Osteocyte (in vitro differentiated cells): ENCODE results near the gene ZBTB17. TPM values are rescaled to one million over a fixed set of nuclear protein-coding genes. Genes with fewer than 3 reads are reported as not detected.
A peak's percentile ranks its signal among the peaks of the same experiment; 100 is the strongest.

ENCODE experiments used
- DNase-seq: peaks from one replicate; pipeline ENCODE4 v3.0.0; 2021; ENCODE audit warnings: mixed read lengths; ENCODE audit not compliant: unreplicated experiment; ENCODE audit errors: extremely low spot score
- H3K27ac Mint-ChIP-seq: one replicate; pipeline ENCODE4 v1.8.0; 2021; ENCODE audit warnings: mild to moderate bottlenecking, mixed read lengths; ENCODE audit not compliant: unreplicated experiment
- H3K27me3 Mint-ChIP-seq: one replicate; pipeline ENCODE4 v1.8.0; 2021; ENCODE audit warnings: mixed read lengths; ENCODE audit not compliant: unreplicated experiment
- H3K36me3 Mint-ChIP-seq: one replicate; pipeline ENCODE4 v1.8.0; 2021; ENCODE audit warnings: mixed read lengths; ENCODE audit not compliant: unreplicated experiment
- H3K4me1 Mint-ChIP-seq: one replicate; pipeline ENCODE4 v1.8.0; 2021; ENCODE audit warnings: mixed read lengths; ENCODE audit not compliant: unreplicated experiment
- H3K4me3 Mint-ChIP-seq: one replicate; pipeline ENCODE4 v1.8.0; 2021; ENCODE audit warnings: mild to moderate bottlenecking, moderate library complexity, mixed read lengths; ENCODE audit not compliant: unreplicated experiment
- H3K9me3 Mint-ChIP-seq: one replicate; pipeline ENCODE4 v1.8.0; 2021; ENCODE audit warnings: mixed read lengths; ENCODE audit not compliant: unreplicated experiment
- CTCF ChIP-seq: fragments of 200-600 bp; sonication (generic); IDR thresholded peaks from 2 replicates; pipeline ENCODE4 v1.5.0; 2021; ENCODE audit warnings: antibody characterized with exemption, mild to moderate bottlenecking, moderate library complexity
- total RNA-seq: library from RNA; stranded (reverse); gene quantifications from 2 replicates; pipeline ENCODE4 v1.2.1, GENCODE V29; 2021

The ZBTB17 gene
- total RNA-seq, 1 donor from 2014 or later: 37.2 TPM

- no peaks in the 10 kb centered on the region for H3K27me3 Mint-ChIP-seq
- H3K9me3 Mint-ChIP-seq: no peaks in the 10 kb centered on the region
- H3K4me3 Mint-ChIP-seq: no peak overlapping the region
- peaks cover 47% of the 10 kb centered on the region for H3K4me1 Mint-ChIP-seq
- no peak for TF ChIP-seq CTCF
- H3K36me3 Mint-ChIP-seq: peaks cover 8% of the 10 kb centered on the region
- no peak for DNase-seq
- peak overlapping the region; percentile 75 for H3K27ac Mint-ChIP-seq
These were observed 11.8 kb downstream of the ZBTB17 start for GRCh38 chr1:15963968-15964648.

- Mint-ChIP-seq H3K27me3 (no peaks in the 10 kb centered on the region), H3K27ac (peak overlapping the region; percentile 75), H3K4me3 (no peak overlapping the region), H3K4me1 (peaks cover 53% of the 10 kb centered on the region), H3K9me3 (no peaks in the 10 kb centered on the region), H3K36me3 (peaks cover 8% of the 10 kb centered on the region)
- no peak for DNase-seq
- TF ChIP-seq CTCF: no peak
These were observed 12.4 kb downstream of the ZBTB17 start for GRCh38 chr1:15963363-15963967.

GRCh38 chr1:15962671-15963362 lies 13.1 kb downstream of the ZBTB17 start:
- Mint-ChIP-seq H3K4me1 (peaks cover 60% of the 10 kb centered on the region), H3K36me3 (peaks cover 4% of the 10 kb centered on the region), H3K27ac (peak overlapping the region; percentile 20), H3K4me3 (no peak overlapping the region), H3K9me3 (no peaks in the 10 kb centered on the region), H3K27me3 (no peaks in the 10 kb centered on the region)
- no peak for DNase-seq
- TF ChIP-seq CTCF: no peak

GRCh38 chr1:15962176-15962575 lies 13.7 kb downstream of the ZBTB17 start:
- DNase-seq: no peak
- no peaks in the 10 kb centered on the region for H3K9me3 Mint-ChIP-seq
- peaks cover 63% of the 10 kb centered on the region for H3K4me1 Mint-ChIP-seq
- TF ChIP-seq CTCF: no peak
- no peak overlapping the region for H3K4me3 Mint-ChIP-seq
- H3K27ac Mint-ChIP-seq: no peak overlapping the region
- H3K27me3 Mint-ChIP-seq: no peaks in the 10 kb centered on the region
- peaks cover 2% of the 10 kb centered on the region for H3K36me3 Mint-ChIP-seq

- no peak overlapping the region for H3K27ac Mint-ChIP-seq
- no peak overlapping the region for H3K4me3 Mint-ChIP-seq
- no peaks in the 10 kb centered on the region for H3K9me3 Mint-ChIP-seq
- H3K36me3 Mint-ChIP-seq: peaks cover 3% of the 10 kb centered on the region
- peaks cover 67% of the 10 kb centered on the region for H3K4me1 Mint-ChIP-seq
- TF ChIP-seq CTCF: no peak
- H3K27me3 Mint-ChIP-seq: no peaks in the 10 kb centered on the region
- no peak for DNase-seq
These were observed 14.4 kb downstream of the ZBTB17 start for GRCh38 chr1:15961492-15961891.
